Stimulated activated CD4-positive, alpha-beta T cell treated with anti-CD3 and anti-CD28 coated beads, Interleukin-1b, Interleukin-23, amount 100 ng/mL, for 48 hours (primary cell): ENCODE results near the gene PLEKHF1.

ENCODE experiments used
- DNase-seq: peaks from one replicate; pipeline ENCODE4 v3.0.0-alpha.2; 2020

PLEKHF1 gene

GRCh38 chr19:29635963-29636362, 29.3 kb upstream of the PLEKHF1 start:
- DNase-seq = no peak

GRCh38 chr19:29636553-29637360, 28.5 kb upstream of the PLEKHF1 start:
- DNase-seq = no peak

- no peak for DNase-seq
These were observed 26.2 kb upstream of the PLEKHF1 start for GRCh38 chr19:29639086-29639485.

GRCh38 chr19:29640231-29640630, 25.0 kb upstream of the PLEKHF1 start:
- no peak for DNase-seq

- no peak for DNase-seq
These were observed 23.7 kb upstream of the PLEKHF1 start for GRCh38 chr19:29641597-29641996.

- DNase-seq = no peak
These were observed 21.8 kb upstream of the PLEKHF1 start for GRCh38 chr19:29643361-29643935.

- DNase-seq = no peak
These were observed 21.1 kb upstream of the PLEKHF1 start for GRCh38 chr19:29644210-29644609.

- DNase-seq = no peak
These were observed 19.8 kb upstream of the PLEKHF1 start for GRCh38 chr19:29645491-29645867.

GRCh38 chr19:29645911-29646310, 19.4 kb upstream of the PLEKHF1 start:
- no peak for DNase-seq

GRCh38 chr19:29650772-29651387, 14.4 kb upstream of the PLEKHF1 start:
- no peak for DNase-seq

GRCh38 chr19:29651622-29652394, 13.5 kb upstream of the PLEKHF1 start:
- DNase-seq = no peak

GRCh38 chr19:29653398-29653797, 11.9 kb upstream of the PLEKHF1 start:
- DNase-seq = no peak

- DNase-seq = no peak
These were observed 9.5 kb upstream of the PLEKHF1 start for GRCh38 chr19:29655648-29656335.

GRCh38 chr19:29658221-29658991, 6.9 kb upstream of the PLEKHF1 start:
- DNase-seq = no peak

- DNase-seq = peak; percentile 59
These were observed 4.4 kb upstream of the PLEKHF1 start for GRCh38 chr19:29660835-29661234.

GRCh38 chr19:29662278-29662603, 3.0 kb upstream of the PLEKHF1 start:
- no peak for DNase-seq

- peak; percentile 61 for DNase-seq
These were observed 2.5 kb upstream of the PLEKHF1 start for GRCh38 chr19:29662604-29663404.

GRCh38 chr19:29663861-29664752, 1.2 kb upstream of the PLEKHF1 start:
- DNase-seq = no peak

GRCh38 chr19:29664753-29665214, 477 bp upstream of the PLEKHF1 start:
- DNase-seq = no peak
